Panc1 (cell line): Measurements from ENCODE around the gene USP6NL.

Source experiments
- TF ChIP-seq, protein P1 (sequence below): fragments of 450-650 bp; IDR thresholded peaks from 2 replicates; pipeline ENCODE4 v1.5.1; 2017; ENCODE audit warnings: mild to moderate bottlenecking
- TF ChIP-seq, protein P2 (sequence below), 2 experiments: IDR thresholded peaks; 2 replicates each; pipeline ENCODE4 v1.6.1; 2011 to 2012; ENCODE audit warnings: low read depth in 2 of 2, control low read depth in 1 of 2, low read length in 1 of 2, mild to moderate bottlenecking in 1 of 2, moderate library complexity in 1 of 2; ENCODE audit not compliant: insufficient read depth in 1 of 2

DNA sequence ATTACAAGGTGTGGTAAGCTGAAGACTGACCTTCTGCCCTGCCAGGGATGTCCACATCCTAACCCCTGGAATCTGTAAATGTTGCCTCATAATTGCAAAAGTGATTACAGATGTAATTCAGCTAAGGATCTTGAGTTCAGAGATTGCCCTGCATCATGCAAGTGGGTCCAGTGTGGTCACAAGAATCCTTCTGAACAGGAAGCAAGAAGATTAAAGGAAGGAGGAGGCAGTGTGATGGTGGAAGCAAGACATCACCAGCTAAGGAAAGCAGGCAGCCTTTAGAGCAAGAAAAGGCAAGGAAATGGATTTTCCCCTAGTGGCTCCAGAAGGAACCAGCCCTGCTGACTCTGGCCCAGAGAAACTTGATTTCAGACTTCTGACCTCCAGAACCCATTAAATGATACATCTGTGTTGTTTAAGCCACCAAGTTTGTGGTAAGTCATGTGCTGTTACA is 78.1 kb downstream of the USP6NL start:
- TF ChIP-seq, protein P1, sequence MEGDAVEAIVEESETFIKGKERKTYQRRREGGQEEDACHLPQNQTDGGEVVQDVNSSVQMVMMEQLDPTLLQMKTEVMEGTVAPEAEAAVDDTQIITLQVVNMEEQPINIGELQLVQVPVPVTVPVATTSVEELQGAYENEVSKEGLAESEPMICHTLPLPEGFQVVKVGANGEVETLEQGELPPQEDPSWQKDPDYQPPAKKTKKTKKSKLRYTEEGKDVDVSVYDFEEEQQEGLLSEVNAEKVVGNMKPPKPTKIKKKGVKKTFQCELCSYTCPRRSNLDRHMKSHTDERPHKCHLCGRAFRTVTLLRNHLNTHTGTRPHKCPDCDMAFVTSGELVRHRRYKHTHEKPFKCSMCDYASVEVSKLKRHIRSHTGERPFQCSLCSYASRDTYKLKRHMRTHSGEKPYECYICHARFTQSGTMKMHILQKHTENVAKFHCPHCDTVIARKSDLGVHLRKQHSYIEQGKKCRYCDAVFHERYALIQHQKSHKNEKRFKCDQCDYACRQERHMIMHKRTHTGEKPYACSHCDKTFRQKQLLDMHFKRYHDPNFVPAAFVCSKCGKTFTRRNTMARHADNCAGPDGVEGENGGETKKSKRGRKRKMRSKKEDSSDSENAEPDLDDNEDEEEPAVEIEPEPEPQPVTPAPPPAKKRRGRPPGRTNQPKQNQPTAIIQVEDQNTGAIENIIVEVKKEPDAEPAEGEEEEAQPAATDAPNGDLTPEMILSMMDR, result peak; percentile 36; the same call in 1 of the 2 replicates
- TF ChIP-seq, protein P2, sequence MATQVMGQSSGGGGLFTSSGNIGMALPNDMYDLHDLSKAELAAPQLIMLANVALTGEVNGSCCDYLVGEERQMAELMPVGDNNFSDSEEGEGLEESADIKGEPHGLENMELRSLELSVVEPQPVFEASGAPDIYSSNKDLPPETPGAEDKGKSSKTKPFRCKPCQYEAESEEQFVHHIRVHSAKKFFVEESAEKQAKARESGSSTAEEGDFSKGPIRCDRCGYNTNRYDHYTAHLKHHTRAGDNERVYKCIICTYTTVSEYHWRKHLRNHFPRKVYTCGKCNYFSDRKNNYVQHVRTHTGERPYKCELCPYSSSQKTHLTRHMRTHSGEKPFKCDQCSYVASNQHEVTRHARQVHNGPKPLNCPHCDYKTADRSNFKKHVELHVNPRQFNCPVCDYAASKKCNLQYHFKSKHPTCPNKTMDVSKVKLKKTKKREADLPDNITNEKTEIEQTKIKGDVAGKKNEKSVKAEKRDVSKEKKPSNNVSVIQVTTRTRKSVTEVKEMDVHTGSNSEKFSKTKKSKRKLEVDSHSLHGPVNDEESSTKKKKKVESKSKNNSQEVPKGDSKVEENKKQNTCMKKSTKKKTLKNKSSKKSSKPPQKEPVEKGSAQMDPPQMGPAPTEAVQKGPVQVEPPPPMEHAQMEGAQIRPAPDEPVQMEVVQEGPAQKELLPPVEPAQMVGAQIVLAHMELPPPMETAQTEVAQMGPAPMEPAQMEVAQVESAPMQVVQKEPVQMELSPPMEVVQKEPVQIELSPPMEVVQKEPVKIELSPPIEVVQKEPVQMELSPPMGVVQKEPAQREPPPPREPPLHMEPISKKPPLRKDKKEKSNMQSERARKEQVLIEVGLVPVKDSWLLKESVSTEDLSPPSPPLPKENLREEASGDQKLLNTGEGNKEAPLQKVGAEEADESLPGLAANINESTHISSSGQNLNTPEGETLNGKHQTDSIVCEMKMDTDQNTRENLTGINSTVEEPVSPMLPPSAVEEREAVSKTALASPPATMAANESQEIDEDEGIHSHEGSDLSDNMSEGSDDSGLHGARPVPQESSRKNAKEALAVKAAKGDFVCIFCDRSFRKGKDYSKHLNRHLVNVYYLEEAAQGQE (IDR thresholded peaks at IDR 0.05; ENCODE audit: insufficient read depth in 1 of 2, low read depth in 2 of 2, low read length in 1 of 2), result no peak
